Measurements from ENCODE around the gene NSG2.
"Not testable (repeated sequence)": the region's sequence is repeated elsewhere in the genome, so short reads cannot be mapped to it uniquely, and the experiment has no call there.

NSG2 gene

GRCh38 chr5:174063082-174063756 lies 17.7 kb downstream of the NSG2 start:
- DNase-seq: no peak

GRCh38 chr5:174064171-174064570 lies 18.7 kb downstream of the NSG2 start:
- no peak for DNase-seq

- no peak for DNase-seq
These were observed 20.2 kb downstream of the NSG2 start for GRCh38 chr5:174065528-174066197.

GRCh38 chr5:174067499-174067898 lies 22.0 kb downstream of the NSG2 start:
- DNase-seq: no peak

- no peak for DNase-seq
These were observed 26.0 kb downstream of the NSG2 start for GRCh38 chr5:174071484-174071883.

GRCh38 chr5:174073122-174073660 lies 27.7 kb downstream of the NSG2 start:
- DNase-seq: no peak

GRCh38 chr5:174074369-174074768 lies 28.9 kb downstream of the NSG2 start:
- DNase-seq: no peak

- no peak for DNase-seq
These were observed 32.9 kb downstream of the NSG2 start for GRCh38 chr5:174078416-174078815.

GRCh38 chr5:174082286-174082685 lies 36.8 kb downstream of the NSG2 start:
- no peak for DNase-seq

- DNase-seq: no peak
These were observed 37.7 kb downstream of the NSG2 start for GRCh38 chr5:174083056-174083827.

- DNase-seq: no peak
These were observed 39.2 kb downstream of the NSG2 start for GRCh38 chr5:174084691-174085154.

GRCh38 chr5:174086751-174087150 lies 41.2 kb downstream of the NSG2 start:
- DNase-seq: no peak

- DNase-seq: no peak
These were observed 42.3 kb downstream of the NSG2 start for GRCh38 chr5:174087783-174088182.

GRCh38 chr5:174090129-174090528 lies 44.6 kb downstream of the NSG2 start:
- DNase-seq: no peak

- DNase-seq: no peak
These were observed 47.6 kb downstream of the NSG2 start for GRCh38 chr5:174093123-174093522.

GRCh38 chr5:174094857-174095606 lies 49.5 kb downstream of the NSG2 start:
- DNase-seq: no peak

GRCh38 chr5:174096619-174097018 lies 51.1 kb downstream of the NSG2 start:
- DNase-seq: no peak

GRCh38 chr5:174097486-174098185 lies 52.1 kb downstream of the NSG2 start:
- DNase-seq: no peak

GRCh38 chr5:174098694-174099093 lies 53.2 kb downstream of the NSG2 start:
- DNase-seq: no peak

- DNase-seq: no peak
These were observed 55.0 kb downstream of the NSG2 start for GRCh38 chr5:174100490-174100889.

- DNase-seq: no peak
These were observed 55.8 kb downstream of the NSG2 start for GRCh38 chr5:174101195-174101730.

GRCh38 chr5:174102574-174102973 lies 57.1 kb downstream of the NSG2 start:
- not testable (repeated sequence) for DNase-seq
